Panc1 (cell line): ENCODE results near the gene SNAP47.

Experiments used
- POLR2AphosphoS5 ChIP-seq: IDR thresholded peaks from 2 replicates; pipeline ENCODE4 v1.6.1; 2012; ENCODE audit warnings: mild to moderate bottlenecking, low read depth, low read length, moderate library complexity
- TF ChIP-seq, protein P1 (sequence below): fragments of 450-650 bp; IDR thresholded peaks from 2 replicates; pipeline ENCODE4 v1.5.1; 2017; ENCODE audit warnings: mild to moderate bottlenecking

GRCh38 chr1:227787513-227788270 lies 52.5 kb downstream of the SNAP47 start:
- TF ChIP-seq, protein P1, sequence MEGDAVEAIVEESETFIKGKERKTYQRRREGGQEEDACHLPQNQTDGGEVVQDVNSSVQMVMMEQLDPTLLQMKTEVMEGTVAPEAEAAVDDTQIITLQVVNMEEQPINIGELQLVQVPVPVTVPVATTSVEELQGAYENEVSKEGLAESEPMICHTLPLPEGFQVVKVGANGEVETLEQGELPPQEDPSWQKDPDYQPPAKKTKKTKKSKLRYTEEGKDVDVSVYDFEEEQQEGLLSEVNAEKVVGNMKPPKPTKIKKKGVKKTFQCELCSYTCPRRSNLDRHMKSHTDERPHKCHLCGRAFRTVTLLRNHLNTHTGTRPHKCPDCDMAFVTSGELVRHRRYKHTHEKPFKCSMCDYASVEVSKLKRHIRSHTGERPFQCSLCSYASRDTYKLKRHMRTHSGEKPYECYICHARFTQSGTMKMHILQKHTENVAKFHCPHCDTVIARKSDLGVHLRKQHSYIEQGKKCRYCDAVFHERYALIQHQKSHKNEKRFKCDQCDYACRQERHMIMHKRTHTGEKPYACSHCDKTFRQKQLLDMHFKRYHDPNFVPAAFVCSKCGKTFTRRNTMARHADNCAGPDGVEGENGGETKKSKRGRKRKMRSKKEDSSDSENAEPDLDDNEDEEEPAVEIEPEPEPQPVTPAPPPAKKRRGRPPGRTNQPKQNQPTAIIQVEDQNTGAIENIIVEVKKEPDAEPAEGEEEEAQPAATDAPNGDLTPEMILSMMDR: no peak
- TF ChIP-seq POLR2AphosphoS5: peak; percentile 39; the same call in 1 of the 2 replicates
